Endothelial cell of umbilical vein (primary cell): ENCODE data around the gene CCNG2.

ENCODE experiments used
- CTCF ChIP-seq, 2 donors: IDR thresholded peaks; 1 replicate in 1 of 2; 2 replicates in 1 of 2; pipeline ENCODE4 v1.5.1; 2011; ENCODE audit warnings: low read length in 2 of 2, mild to moderate bottlenecking in 2 of 2, moderate library complexity in 2 of 2, control low read depth in 1 of 2, inconsistent platforms in 1 of 2, low read depth in 1 of 2; ENCODE audit not compliant: insufficient read depth in 1 of 2; ENCODE audit errors: extremely low read depth in 1 of 2
- EZH2 ChIP-seq: IDR thresholded peaks from 2 replicates; pipeline ENCODE4 v1.6.1; 2012; ENCODE audit warnings: borderline replicate concordance, low read depth, mild to moderate bottlenecking, moderate library complexity, low read length, inconsistent platforms; ENCODE audit not compliant: severe bottlenecking
- JUN ChIP-seq: IDR thresholded peaks from 2 replicates; pipeline ENCODE4 v1.6.1; 2011; ENCODE audit warnings: borderline replicate concordance, low read depth; ENCODE audit not compliant: insufficient read length, insufficient read depth
- MAX ChIP-seq: IDR thresholded peaks from 2 replicates; pipeline ENCODE4 v1.6.1; 2011; ENCODE audit not compliant: insufficient read depth, insufficient read length
- POLR2A ChIP-seq: IDR thresholded peaks from 2 replicates; pipeline ENCODE4 v1.6.1; 2012; ENCODE audit warnings: low read depth, mild to moderate bottlenecking, control low read depth, low read length
- POLR2AphosphoS5 ChIP-seq: IDR thresholded peaks from 2 replicates; pipeline ENCODE4 v1.6.1; 2012; ENCODE audit warnings: low read depth, mild to moderate bottlenecking, control low read depth, low read length, moderate library complexity; ENCODE audit not compliant: insufficient read depth

- TF ChIP-seq CTCF (IDR thresholded peaks at IDR 0.05; ENCODE audit: extremely low read depth in 1 of 2, insufficient read depth in 1 of 2, low read depth in 1 of 2, low read length in 2 of 2) (no peak), MAX (no peak), POLR2AphosphoS5 (no peak), POLR2A (no peak), JUN (no peak), EZH2 (no peak)
These were observed 22.5 kb downstream of the CCNG2 start for GRCh38 chr4:77179519-77179918.
